GM18507 (cell line): Measurements from ENCODE around the gene ESPL1.

Experiments used
- DNase-seq: peaks from one replicate; pipeline ENCODE4 v3.0.0; 2011; ENCODE audit warnings: low read depth; ENCODE audit not compliant: insufficient read length; ENCODE audit errors: extremely low spot score
- FAIRE-seq: peaks from 2 replicates; lab custom pipeline; 2011; peaks lifted over from hg19 to GRCh38; lab: Jason Lieb, UNC

Gene ESPL1

GRCh38 chr12:53267999-53268629 lies at the start of gene ESPL1:
Gene ESPL1 (plus strand): TSS chr12:53268299. CDS start chr12:53268767, 468 bp downstream.
- peak; percentile 82 for FAIRE-seq
- DNase-seq = peak; percentile 86

GRCh38 chr12:53218551-53219291 lies 49.4 kb upstream of the ESPL1 start:
- DNase-seq (no peak), FAIRE-seq (no peak)

- no peak for DNase-seq
- FAIRE-seq = peak; percentile 73
Observed at GRCh38 chr12:53219292-53219955, 48.7 kb upstream of the ESPL1 start.

DNA sequence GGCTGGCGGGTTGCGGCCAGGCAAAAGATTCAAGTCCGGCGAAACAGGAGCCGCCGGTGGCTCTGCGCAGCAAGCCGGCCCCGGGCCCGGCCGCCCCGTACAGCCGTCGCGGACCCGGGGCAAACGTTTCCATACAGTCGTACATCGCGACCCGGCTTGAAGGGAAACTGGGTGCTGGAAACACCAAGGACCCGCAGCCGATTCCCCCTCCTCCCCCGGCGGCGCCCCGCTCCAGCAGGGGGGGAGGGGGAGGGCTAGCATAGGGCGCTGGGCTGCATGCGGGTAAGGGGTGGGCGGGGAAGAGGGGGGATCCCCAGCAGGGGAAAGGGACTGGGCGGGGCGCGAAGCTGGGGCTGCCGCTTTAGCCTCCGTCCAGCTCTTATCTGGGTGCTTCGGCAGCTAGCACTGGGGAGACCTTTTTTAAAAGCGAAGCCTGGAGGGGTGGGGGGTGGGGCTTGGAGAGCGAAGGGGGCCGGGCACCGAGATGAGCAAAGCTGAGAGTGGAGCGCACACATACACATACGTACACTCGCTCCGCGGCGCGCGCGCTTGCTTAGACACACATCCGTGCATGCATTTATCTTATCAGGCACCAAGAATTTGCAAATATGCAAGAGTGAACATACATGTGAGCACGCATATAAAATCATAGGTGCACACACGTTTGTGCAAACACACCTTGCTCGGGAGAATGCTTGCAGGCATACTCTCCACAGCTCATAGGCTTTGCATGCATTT lies 48.0 kb upstream of the ESPL1 start:
- DNase-seq (peak; percentile 55), FAIRE-seq (peak; percentile 47)

DNA sequence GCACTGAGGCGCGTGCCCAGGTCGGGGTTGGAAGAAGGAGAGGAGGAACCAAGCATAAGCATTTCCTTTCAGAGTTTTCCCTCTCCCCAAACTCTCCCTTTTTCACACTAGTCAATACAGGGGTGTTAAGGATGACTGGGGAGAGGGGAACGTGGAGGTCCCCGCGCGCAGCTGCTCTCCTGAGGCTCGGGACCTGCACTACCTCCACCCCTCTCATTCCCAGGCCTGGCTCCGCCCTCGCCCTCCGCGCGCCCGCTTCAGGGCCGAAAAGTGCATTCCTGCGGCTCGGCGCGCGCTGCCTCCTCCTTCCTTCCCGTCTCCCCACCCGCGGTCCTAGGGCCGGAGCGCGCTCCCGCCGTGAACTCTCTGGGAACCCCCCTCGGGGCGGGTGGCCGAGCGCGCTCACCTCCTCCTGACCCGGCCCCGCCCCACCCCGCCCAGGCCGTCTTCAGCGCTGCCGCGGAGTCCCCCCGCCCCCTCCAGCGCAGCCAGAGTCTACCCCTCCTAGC lies 47.4 kb upstream of the ESPL1 start:
- FAIRE-seq = peak; percentile 62

DNA sequence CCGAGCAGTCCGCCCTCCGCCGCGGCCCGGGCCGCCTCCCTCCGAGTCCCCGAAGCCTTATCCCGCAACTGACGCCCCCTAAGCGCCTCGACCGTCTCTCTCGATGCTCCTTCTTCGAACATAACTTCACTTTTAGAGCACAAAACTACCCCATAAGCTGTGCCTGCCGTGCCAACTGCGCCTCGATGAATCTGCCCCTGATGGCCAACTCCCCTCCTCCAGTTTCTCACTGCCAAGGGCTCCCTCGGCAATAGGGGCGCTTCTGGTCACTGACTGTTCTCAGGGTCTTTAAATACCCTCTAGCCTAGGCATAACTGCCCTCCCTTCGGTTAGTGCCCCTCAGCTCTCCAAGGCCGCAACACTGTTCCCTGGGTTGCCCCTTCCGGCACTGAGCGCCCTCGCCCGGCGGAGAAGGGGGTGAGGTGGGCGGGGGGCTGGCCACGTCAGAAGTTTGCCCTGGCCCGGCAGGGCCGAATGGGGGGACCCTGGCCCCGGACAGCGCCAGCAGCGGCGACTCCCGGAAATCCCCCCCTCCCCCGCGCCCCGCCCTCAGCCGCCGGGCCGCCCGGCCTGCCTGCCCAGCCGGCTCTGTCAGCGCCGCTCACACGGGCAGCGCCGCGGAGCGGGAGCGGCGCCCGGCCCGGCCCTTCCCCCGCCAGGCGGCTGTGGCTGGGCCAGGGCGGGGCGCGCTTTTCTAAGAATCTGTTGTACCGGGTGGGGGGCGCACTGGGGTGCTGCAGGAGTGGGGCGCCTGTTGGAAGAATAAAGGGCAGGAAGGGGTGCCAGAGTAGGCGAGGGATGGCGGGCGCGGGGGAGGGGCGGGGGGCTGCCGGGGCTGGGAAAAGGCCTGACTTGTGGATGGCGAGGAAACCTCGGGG lies 46.7 kb upstream of the ESPL1 start:
- DNase-seq = peak; percentile 40

More for the DNA sequence above, 47.4 kb upstream of the ESPL1 start:
- DNase-seq = peak; percentile 84

GRCh38 chr12:53222170-53222721 lies 45.9 kb upstream of the ESPL1 start:
- FAIRE-seq = no peak
- no peak for DNase-seq

More for the DNA sequence above, 46.7 kb upstream of the ESPL1 start:
- FAIRE-seq = no peak

GRCh38 chr12:53222806-53223261 lies 45.3 kb upstream of the ESPL1 start:
- no peak for FAIRE-seq
- DNase-seq = no peak

GRCh38 chr12:53223389-53224060 lies 44.6 kb upstream of the ESPL1 start:
- FAIRE-seq = no peak

GRCh38 chr12:53224061-53224896 lies 43.8 kb upstream of the ESPL1 start:
- FAIRE-seq = no peak
- DNase-seq = no peak

More at GRCh38 chr12:53223389-53224060, 44.6 kb upstream of the ESPL1 start:
- DNase-seq = no peak

GRCh38 chr12:53224897-53225634 lies 43.0 kb upstream of the ESPL1 start:
- no peak for FAIRE-seq
- DNase-seq = no peak

- no peak for FAIRE-seq
- no peak for DNase-seq
Observed at GRCh38 chr12:53225635-53226424, 42.3 kb upstream of the ESPL1 start.

DNA sequence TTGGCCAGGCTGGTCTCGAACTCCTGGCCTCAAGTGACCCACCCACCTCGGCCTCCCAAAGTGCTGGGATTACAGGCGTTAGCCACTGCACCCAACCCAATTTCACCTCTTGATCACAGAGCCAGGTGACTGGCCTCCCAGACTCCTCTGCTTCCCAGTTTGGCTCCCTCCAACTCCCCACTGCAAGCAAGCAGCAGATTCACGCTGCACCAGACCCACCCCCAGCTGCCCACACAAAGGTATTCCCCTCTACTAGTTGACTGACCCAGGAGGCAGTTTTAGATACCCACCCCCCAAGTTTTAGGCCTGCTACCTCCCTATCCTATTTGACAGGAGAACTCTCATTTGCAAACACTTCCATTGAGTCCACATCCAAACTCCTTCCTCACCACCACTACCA lies 41.3 kb upstream of the ESPL1 start:
- DNase-seq = no peak
- no peak for FAIRE-seq

- no peak for FAIRE-seq
Observed at GRCh38 chr12:53227341-53227740, 40.8 kb upstream of the ESPL1 start.

DNA sequence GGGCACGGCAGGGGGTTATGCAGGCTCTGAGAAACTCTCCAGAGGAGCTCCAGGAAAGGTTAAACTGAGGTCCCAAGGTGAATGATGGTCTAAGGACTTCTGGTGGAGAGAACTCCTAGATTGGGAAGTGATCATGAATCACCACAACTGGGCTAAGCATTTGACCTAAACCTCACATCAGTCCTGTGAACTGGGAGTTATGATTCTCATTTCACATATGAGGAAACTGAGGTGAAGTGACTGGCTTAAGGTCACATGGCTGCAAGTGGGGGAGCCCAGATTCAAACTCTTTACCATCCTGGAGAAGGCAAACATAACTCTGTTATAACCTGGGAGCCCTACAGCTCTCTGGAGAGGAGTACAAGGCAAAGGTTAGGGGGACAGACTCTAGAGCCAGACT lies 40.3 kb upstream of the ESPL1 start:
- no peak for FAIRE-seq
- DNase-seq = no peak

More at GRCh38 chr12:53227341-53227740, 40.8 kb upstream of the ESPL1 start:
- DNase-seq = no peak

GRCh38 chr12:53229454-53229853 lies 38.6 kb upstream of the ESPL1 start:
- DNase-seq = no peak
- FAIRE-seq = no peak
